ENCODE data around the gene TGM6. TPM values are rescaled to one million over a fixed set of nuclear protein-coding genes. Genes with fewer than 3 reads are reported as not detected.
"Not testable (repeated sequence)": the region's sequence is repeated elsewhere in the genome, so short reads cannot be mapped to it uniquely, and the experiment has no call there.

TGM6 gene
- polyA plus RNA-seq, 3 donors, result not detected

- TF ChIP-seq CTCF (IDR thresholded peaks at IDR 0.05), result no peak
- H3K36me3 Mint-ChIP-seq, result no peaks in the 10 kb centered on the region
- no peaks in the 10 kb centered on the region for H3K4me1 Mint-ChIP-seq
- H3K9me3 Mint-ChIP-seq, result peaks cover 0 to 16% (median 10%) of the 10 kb centered on the region in 7 donors
- H3K27ac Mint-ChIP-seq, result no peak overlapping the region
- Histone ChIP-seq H3K27me3 (ENCODE audit: control insufficient read depth in 2 of 2, insufficient read depth in 2 of 2, low read length in 2 of 2) (peaks cover 10 to 12% of the 10 kb centered on the region in 2 donors), H3K79me2 (ENCODE audit: insufficient read depth, low read length) (no peaks in the 10 kb centered on the region), H4K20me1 (ENCODE audit: insufficient read depth, low read length) (no peaks in the 10 kb centered on the region), H2AFZ (ENCODE audit: insufficient read depth, low read depth, low read length, poor library complexity, severe bottlenecking) (no peak overlapping the region), H3K9me3 (replicated peaks in 1 of 2; ENCODE audit: control insufficient read depth in 1 of 2, insufficient read depth in 1 of 2, low read length in 2 of 2) (peaks cover 0 to 8% of the 10 kb centered on the region in 2 donors), H3K36me3 (replicated peaks in 1 of 2; ENCODE audit: control insufficient read depth in 1 of 2, insufficient read depth in 2 of 2, low read length in 2 of 2) (no peaks in the 10 kb centered on the region), H3K4me1 (ENCODE audit: control insufficient read depth in 1 of 2, insufficient read depth in 2 of 2, low read length in 2 of 2) (no peaks in the 10 kb centered on the region), H3K4me3 (replicated peaks in 1 of 3; ENCODE audit: low read depth in 2 of 3, low read length in 3 of 3) (no peak overlapping the region), H3K4me2 (replicated peaks; ENCODE audit: extremely low read depth, low read length, poor library complexity, severe bottlenecking) (no peak overlapping the region), H3K9ac (ENCODE audit: insufficient read depth, low read length, poor library complexity, severe bottlenecking) (no peak overlapping the region), H3K27ac (ENCODE audit: low read depth in 1 of 2, low read length in 2 of 2) (no peak overlapping the region)
- DNase-seq, result no peak
- H3K27me3 Mint-ChIP-seq (ENCODE audit: low read depth in 3 of 3), result peaks cover 15 to 32% (median 19%) of the 10 kb centered on the region in 3 donors
- no peak overlapping the region for H3K4me3 Mint-ChIP-seq
- no CpG with 5 or more reads among the region's 1 CpG for WGBS (ENCODE audit: insufficient coverage)
- intact Hi-C loops (cut with micrococcal nuclease), result no loop called here
Observed at GRCh38 chr20:2405693-2406065, 25.0 kb downstream of the TGM6 start.

GRCh38 chr20:2407355-2407754 is 26.7 kb downstream of the TGM6 start:
- H3K27ac Mint-ChIP-seq; H3K36me3 ChIP-seq (replicated peaks in 1 of 2; ENCODE audit: control insufficient read depth in 1 of 2, insufficient read depth in 2 of 2, low read length in 2 of 2): not testable (repeated sequence)
- peaks cover 0 to 16% (median 10%) of the 10 kb centered on the region in 7 donors for H3K9me3 Mint-ChIP-seq

More at GRCh38 chr20:2407355-2407754, 26.7 kb downstream of the TGM6 start:
- DNase-seq; H3K9me3 ChIP-seq (replicated peaks in 1 of 2; ENCODE audit: control insufficient read depth in 1 of 2, insufficient read depth in 1 of 2, low read length in 2 of 2); H2AFZ ChIP-seq (ENCODE audit: insufficient read depth, low read depth, low read length, poor library complexity, severe bottlenecking); H3K4me3 ChIP-seq (replicated peaks in 1 of 3; ENCODE audit: low read depth in 2 of 3, low read length in 3 of 3); H3K79me2 ChIP-seq (ENCODE audit: insufficient read depth, low read length); H3K9ac ChIP-seq (ENCODE audit: insufficient read depth, low read length, poor library complexity, severe bottlenecking); H3K27ac ChIP-seq (ENCODE audit: low read depth in 1 of 2, low read length in 2 of 2); intact Hi-C loops (cut with micrococcal nuclease); H4K20me1 ChIP-seq (ENCODE audit: insufficient read depth, low read length); H3K4me3 Mint-ChIP-seq; H3K36me3 Mint-ChIP-seq; H3K4me1 ChIP-seq (ENCODE audit: control insufficient read depth in 1 of 2, insufficient read depth in 2 of 2, low read length in 2 of 2); H3K4me1 Mint-ChIP-seq; H3K4me2 ChIP-seq (replicated peaks; ENCODE audit: extremely low read depth, low read length, poor library complexity, severe bottlenecking): not testable (repeated sequence)
- H3K27me3 ChIP-seq (ENCODE audit: control insufficient read depth in 2 of 2, insufficient read depth in 2 of 2, low read length in 2 of 2), result peaks cover 10 to 23% of the 10 kb centered on the region in 2 donors
- peaks cover 22 to 40% (median 25%) of the 10 kb centered on the region in 3 donors for H3K27me3 Mint-ChIP-seq (ENCODE audit: low read depth in 3 of 3)
- 73% methylated on average over 1 of the region's 7 CpGs for WGBS (ENCODE audit: insufficient coverage)
